H9 (cell line): Measurements from ENCODE around the gene SH3GL2. TPM values are rescaled to one million over a fixed set of nuclear protein-coding genes. Genes with fewer than 3 reads are reported as not detected.

Source experiments
- DNase-seq: peaks from one replicate; pipeline ENCODE4 v3.0.0-alpha.2; 2017
- H2AFZ ChIP-seq: one replicate; pipeline ENCODE4 v1.6.1; 2013; ENCODE audit warnings: mild to moderate bottlenecking, low read length, control low read depth, moderate library complexity
- H2AK5ac ChIP-seq: 2 replicates; pipeline ENCODE4 v1.6.1; 2013; ENCODE audit warnings: low read length, control low read depth, mixed read lengths; ENCODE audit not compliant: insufficient read length
- H2BK120ac ChIP-seq: one replicate; pipeline ENCODE4 v1.6.1; 2013; ENCODE audit warnings: low read depth, mild to moderate bottlenecking, low read length, control low read depth, inconsistent platforms; ENCODE audit not compliant: poor library complexity, severe bottlenecking
- H2BK12ac ChIP-seq: 2 replicates; pipeline ENCODE4 v1.6.1; 2013; ENCODE audit warnings: low read length, control low read depth, mixed read lengths, low read depth; ENCODE audit not compliant: insufficient read length
- H2BK15ac ChIP-seq: 2 replicates; pipeline ENCODE4 v1.6.1; 2013; ENCODE audit warnings: low read depth, low read length, control low read depth
- H2BK20ac ChIP-seq: one replicate; pipeline ENCODE4 v1.6.1; 2013; ENCODE audit warnings: low read depth, mild to moderate bottlenecking, low read length, control low read depth, inconsistent platforms; ENCODE audit not compliant: poor library complexity, severe bottlenecking
- H2BK5ac ChIP-seq: 2 replicates; pipeline ENCODE4 v1.6.1; 2013; ENCODE audit warnings: low read length, control low read depth, mixed read lengths; ENCODE audit not compliant: insufficient read length
- H3K14ac ChIP-seq: 2 replicates; pipeline ENCODE4 v1.6.1; 2013; ENCODE audit warnings: low read length, control low read depth; ENCODE audit not compliant: insufficient read depth
- H3K18ac ChIP-seq: 2 replicates; pipeline ENCODE4 v1.6.1; 2013; ENCODE audit warnings: low read depth, mild to moderate bottlenecking, mixed read lengths, low read length, control low read depth; ENCODE audit not compliant: insufficient read length
- H3K23ac ChIP-seq: 2 replicates; pipeline ENCODE4 v1.6.1; 2013; ENCODE audit warnings: low read length, control low read depth, mixed read lengths, low read depth; ENCODE audit not compliant: insufficient read length
- H3K23me2 ChIP-seq: 2 replicates; pipeline ENCODE4 v1.6.1; 2013; ENCODE audit warnings: low read depth, mild to moderate bottlenecking, mixed read lengths, low read length, control low read depth; ENCODE audit not compliant: insufficient read length, poor library complexity, severe bottlenecking
- H3K27ac ChIP-seq: 2 replicates; pipeline ENCODE4 v1.5.1; 2013; ENCODE audit warnings: low read length, control low read depth, mixed read lengths, low read depth; ENCODE audit not compliant: insufficient read length
- H3K27me3 ChIP-seq: 2 replicates; pipeline ENCODE4 v1.6.1; 2013; ENCODE audit warnings: low read length, control low read depth, inconsistent platforms; ENCODE audit not compliant: insufficient read depth
- H3K4ac ChIP-seq: 2 replicates; pipeline ENCODE4 v1.6.1; 2013; ENCODE audit warnings: low read depth, mild to moderate bottlenecking, control low read depth, inconsistent platforms, low read length, moderate library complexity
- H3K4me1 ChIP-seq: 2 replicates; pipeline ENCODE4 v1.6.1; 2013; ENCODE audit warnings: low read length, control low read depth, inconsistent platforms; ENCODE audit not compliant: insufficient read depth
- H3K4me2 ChIP-seq: 2 replicates; pipeline ENCODE4 v1.6.1; 2013; ENCODE audit warnings: low read length, control low read depth, mixed read lengths; ENCODE audit not compliant: insufficient read length, insufficient read depth
- H3K56ac ChIP-seq: 2 replicates; pipeline ENCODE4 v1.6.1; 2013; ENCODE audit warnings: low read depth, mild to moderate bottlenecking, mixed read lengths, low read length, control low read depth; ENCODE audit not compliant: insufficient read length
- H3K79me1 ChIP-seq: 2 replicates; pipeline ENCODE4 v1.6.1; 2013; ENCODE audit warnings: low read depth, mild to moderate bottlenecking, moderate library complexity, low read length, control low read depth, inconsistent platforms; ENCODE audit not compliant: insufficient read depth, poor library complexity, severe bottlenecking
- H3K79me2 ChIP-seq: 2 replicates; pipeline ENCODE4 v1.6.1; 2013; ENCODE audit warnings: low read length, control low read depth, inconsistent platforms; ENCODE audit not compliant: insufficient read depth
- H3K9ac ChIP-seq: 2 replicates; pipeline ENCODE4 v1.6.1; 2013; ENCODE audit warnings: low read length, control low read depth, mixed read lengths; ENCODE audit not compliant: insufficient read length; ENCODE audit errors: extremely low read depth
- H3K9me3 ChIP-seq: one replicate; pipeline ENCODE4 v1.6.1; 2013; ENCODE audit warnings: low read depth, low read length, inconsistent platforms; ENCODE audit not compliant: control insufficient read depth
- H3T11ph ChIP-seq: one replicate; pipeline ENCODE4 v1.6.1; 2013; ENCODE audit warnings: mild to moderate bottlenecking, low read length, control low read depth, inconsistent platforms
- H4K20me1 ChIP-seq: one replicate; pipeline ENCODE4 v1.6.1; 2013; ENCODE audit not compliant: control insufficient read depth, insufficient read length, insufficient read depth
- H4K5ac ChIP-seq: 2 replicates; pipeline ENCODE4 v1.6.1; 2013; ENCODE audit warnings: low read depth, mild to moderate bottlenecking, mixed read lengths, low read length, control low read depth; ENCODE audit not compliant: insufficient read length
- H4K8ac ChIP-seq: replicated peaks from 2 replicates; pipeline ENCODE4 v1.6.1; 2013; ENCODE audit warnings: low read length, control low read depth, mixed read lengths, low read depth; ENCODE audit not compliant: insufficient read length
- H4K91ac ChIP-seq: 2 replicates; pipeline ENCODE4 v1.6.1; 2013; ENCODE audit warnings: low read depth, mild to moderate bottlenecking, moderate library complexity, mixed read lengths, low read length, control low read depth; ENCODE audit not compliant: insufficient read length
- H3K27ac Mint-ChIP-seq, 3 experiments: 2 replicates in 2 of 3; 3 replicates in 1 of 3; pipeline ENCODE4 v1.8.0; 2020 to 2021; ENCODE audit warnings: mixed read lengths in 3 of 3, mild to moderate bottlenecking in 1 of 3, moderate library complexity in 1 of 3
- H3K27me3 Mint-ChIP-seq: 2 replicates; pipeline ENCODE4 v1.8.0; 2021; ENCODE audit warnings: low read depth, mild to moderate bottlenecking, moderate library complexity, mixed read lengths
- H3K36me3 Mint-ChIP-seq, 3 experiments: 2 replicates in 2 of 3; 3 replicates in 1 of 3; pipeline ENCODE4 v1.8.0; 2020 to 2021; ENCODE audit warnings: low read depth in 3 of 3, mixed read lengths in 3 of 3; ENCODE audit not compliant: insufficient read depth in 1 of 3
- H3K4me1 Mint-ChIP-seq, 2 experiments: 2 replicates each; pipeline ENCODE4 v1.8.0; 2020; ENCODE audit warnings: mixed read lengths in 2 of 2
- H3K4me3 Mint-ChIP-seq, 2 experiments: 2 replicates in 1 of 2; 3 replicates in 1 of 2; pipeline ENCODE4 v1.8.0; 2020 to 2021; ENCODE audit warnings: mild to moderate bottlenecking in 2 of 2, mixed read lengths in 2 of 2, moderate library complexity in 1 of 2
- H3K9me3 Mint-ChIP-seq, 2 experiments: 2 replicates in 1 of 2; 3 replicates in 1 of 2; pipeline ENCODE4 v1.8.0; 2020; ENCODE audit warnings: mild to moderate bottlenecking in 2 of 2, mixed read lengths in 2 of 2, moderate library complexity in 1 of 2
- WGBS: extraction: QIAGEN DNeasy Blood & Tissue Kit; methylation state at CpG from one replicate; pipeline ENCODE4 v1.1.7; 2013; ENCODE audit warnings: missing lambda C conversion rate, low lambda C conversion rate, mixed read lengths; ENCODE audit not compliant: insufficient read length; ENCODE audit errors: extremely low coverage; 5-methylcytosine and 5-hydroxymethylcytosine counted together
- total RNA-seq: library from RNA; stranded (reverse); gene quantifications from 2 replicates; pipeline ENCODE4 v1.2.1, GENCODE V29; 2021
- TF ChIP-seq, protein P1 (sequence below): fragments of 200-600 bp; sonication (generic); conservative IDR thresholded peaks from 3 replicates; pipeline ENCODE4 v1.8.0; 2021; ENCODE audit warnings: antibody characterized with exemption, mild to moderate bottlenecking

SH3GL2 gene
- total RNA-seq, 1 experiment from 2014 or later: 6.5 TPM

DNA sequence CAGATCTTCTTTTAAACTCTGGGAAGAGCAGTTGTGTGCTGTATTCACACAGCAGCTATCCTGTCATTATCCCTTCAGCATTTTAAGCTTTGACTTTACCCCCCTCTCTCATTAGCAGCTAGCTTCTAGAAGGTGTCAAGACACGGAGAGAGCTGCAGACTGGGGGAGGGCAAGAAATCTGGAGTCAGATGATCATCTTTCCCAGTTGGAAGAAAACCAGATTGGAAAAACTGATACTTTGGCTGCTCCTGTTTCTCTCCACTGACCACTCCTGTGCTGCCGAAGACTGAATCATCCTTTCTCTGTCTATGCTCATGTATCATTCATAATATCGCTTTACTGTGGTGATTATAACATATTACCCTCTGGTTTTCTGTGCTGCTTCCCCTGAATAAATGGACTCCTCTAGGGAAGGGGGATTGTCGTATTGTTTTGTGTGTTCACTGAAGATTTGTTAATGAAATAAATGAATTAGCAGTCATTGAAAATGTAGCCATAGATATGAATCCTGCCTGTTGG is 75.1 kb downstream of the SH3GL2 start:
- Mint-ChIP-seq H3K27ac (no peak overlapping the region), H3K9me3 (no peaks in the 10 kb centered on the region), H3K27me3 (no peaks in the 10 kb centered on the region), H3K36me3 (no peaks in the 10 kb centered on the region), H3K4me1 (peaks cover 3 to 13% of the 10 kb centered on the region in 2 experiments; a peak in 3 of 4 replicates), H3K4me3 (no peak overlapping the region)
- Histone ChIP-seq H3K9ac (no peak overlapping the region), H3K4me2 (no peak overlapping the region), H2BK15ac (no peak overlapping the region), H2AFZ (no peak overlapping the region), H3K9me3 (no peaks in the 10 kb centered on the region), H4K91ac (no peak overlapping the region), H3K79me1 (no peaks in the 10 kb centered on the region), H3K4ac (no peak overlapping the region), H4K8ac (no peak overlapping the region), H4K20me1 (no peaks in the 10 kb centered on the region), H2AK5ac (no peak overlapping the region), H3K14ac (no peak overlapping the region), H4K5ac (no peak overlapping the region), H3T11ph (no peak overlapping the region), H3K23me2 (no peaks in the 10 kb centered on the region), H3K4me1 (peaks cover 4% of the 10 kb centered on the region; the same call in 1 of the 2 replicates), H3K18ac (no peak overlapping the region), H3K79me2 (no peaks in the 10 kb centered on the region), H2BK5ac (no peak overlapping the region), H3K27ac (no peak overlapping the region), H3K23ac (no peak overlapping the region), H2BK20ac (no peak overlapping the region), H2BK12ac (no peak overlapping the region), H3K56ac (no peak overlapping the region), H2BK120ac (no peak overlapping the region), H3K27me3 (no peaks in the 10 kb centered on the region)
- WGBS: no CpG with 5 or more reads among the region's 4 CpGs
- TF ChIP-seq, protein P1, sequence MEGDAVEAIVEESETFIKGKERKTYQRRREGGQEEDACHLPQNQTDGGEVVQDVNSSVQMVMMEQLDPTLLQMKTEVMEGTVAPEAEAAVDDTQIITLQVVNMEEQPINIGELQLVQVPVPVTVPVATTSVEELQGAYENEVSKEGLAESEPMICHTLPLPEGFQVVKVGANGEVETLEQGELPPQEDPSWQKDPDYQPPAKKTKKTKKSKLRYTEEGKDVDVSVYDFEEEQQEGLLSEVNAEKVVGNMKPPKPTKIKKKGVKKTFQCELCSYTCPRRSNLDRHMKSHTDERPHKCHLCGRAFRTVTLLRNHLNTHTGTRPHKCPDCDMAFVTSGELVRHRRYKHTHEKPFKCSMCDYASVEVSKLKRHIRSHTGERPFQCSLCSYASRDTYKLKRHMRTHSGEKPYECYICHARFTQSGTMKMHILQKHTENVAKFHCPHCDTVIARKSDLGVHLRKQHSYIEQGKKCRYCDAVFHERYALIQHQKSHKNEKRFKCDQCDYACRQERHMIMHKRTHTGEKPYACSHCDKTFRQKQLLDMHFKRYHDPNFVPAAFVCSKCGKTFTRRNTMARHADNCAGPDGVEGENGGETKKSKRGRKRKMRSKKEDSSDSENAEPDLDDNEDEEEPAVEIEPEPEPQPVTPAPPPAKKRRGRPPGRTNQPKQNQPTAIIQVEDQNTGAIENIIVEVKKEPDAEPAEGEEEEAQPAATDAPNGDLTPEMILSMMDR: no peak
- no peak for DNase-seq
